NCI-H146 treated with DMSO at 0.1 percent for 48 hours (cell line): ENCODE measurements around the gene TMEM14A.

Experiments
- DNase-seq: peaks from one replicate; lab custom pipeline; 2025; ENCODE audit not compliant: unreplicated experiment; lab: John Stamatoyannopoulos, UW

TMEM14A gene

GRCh38 chr6:52733172-52733571 is 62.3 kb downstream of the TMEM14A start:
- DNase-seq: no peak

- no peak for DNase-seq
Measured at GRCh38 chr6:52734072-52734471, 63.2 kb downstream of the TMEM14A start.

- DNase-seq: no peak
Measured at GRCh38 chr6:52735071-52735470, 64.2 kb downstream of the TMEM14A start.

GRCh38 chr6:52736145-52736544 is 65.2 kb downstream of the TMEM14A start:
- DNase-seq: no peak
